ENCODE data around the gene BCL7C.
"Not testable (repeated sequence)": the region's sequence is repeated elsewhere in the genome, so short reads cannot be mapped to it uniquely, and the experiment has no call there.

Gene BCL7C

DNA sequence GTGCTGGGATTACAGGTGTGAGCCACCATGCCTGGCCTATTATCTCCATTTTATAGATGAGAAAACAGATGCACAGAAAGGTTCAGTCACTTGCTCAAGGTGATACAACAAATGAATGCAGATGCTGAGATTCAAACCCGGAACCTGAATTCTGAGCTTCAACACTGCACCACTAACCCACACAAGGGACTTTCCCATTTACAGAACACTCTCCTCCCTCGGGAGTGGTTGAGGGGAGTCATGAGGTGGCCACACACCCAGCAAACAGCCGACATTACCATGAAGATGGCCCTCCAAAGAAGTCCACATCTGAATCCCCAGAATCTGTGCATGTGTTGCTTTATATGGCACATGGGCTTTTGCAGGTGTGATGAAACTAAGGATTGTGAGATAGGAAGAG is 9.1 kb downstream of the BCL7C start:
- in situ Hi-C loops (cut with HindIII; ENCODE audit: low pct_ligation_motif_present, low pct_unique_long_range_greater_than_20kb, low sequenced_read_pairs), result loop anchor here (25.0 kb wide), 1 partner anchor 97 kb away; the partner anchor contains the start of gene ZNF629
- no peak for DNase-seq

- in situ Hi-C loops (cut with HindIII; ENCODE audit: low pct_ligation_motif_present, low pct_unique_long_range_greater_than_20kb, low sequenced_read_pairs), result loop anchor here (25.0 kb wide), 1 partner anchor 95 kb away; the partner anchor contains the start of gene ZNF629
- no peak for DNase-seq
These were observed 11.2 kb downstream of the BCL7C start for GRCh38 chr16:30882429-30883310.

DNA sequence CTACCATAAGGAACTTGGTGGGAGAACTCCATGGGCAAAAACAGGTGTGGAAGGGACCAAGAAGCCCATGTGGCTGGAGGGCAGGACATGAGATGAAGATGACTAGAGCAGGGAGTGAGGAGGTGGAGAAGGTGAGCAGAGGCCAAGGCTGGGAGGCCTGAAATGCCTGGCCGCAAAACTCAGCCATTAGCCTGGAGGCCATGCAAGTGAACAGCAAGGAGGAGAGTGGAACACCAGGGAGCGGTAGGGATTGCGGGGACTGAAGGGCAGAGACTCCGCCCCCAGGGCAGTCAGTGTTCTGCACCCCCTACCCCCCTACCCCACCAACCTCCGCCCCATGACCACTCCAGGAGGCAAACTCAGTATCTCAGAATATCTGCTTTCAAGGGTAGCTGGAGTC is 17.0 kb downstream of the BCL7C start:
- in situ Hi-C loops (cut with HindIII; ENCODE audit: low pct_ligation_motif_present, low pct_unique_long_range_greater_than_20kb, low sequenced_read_pairs), result loop anchor here (25.0 kb wide), 1 partner anchor 90 kb away; the partner anchor contains the start of gene ZNF629
- DNase-seq, result no peak

- DNase-seq, result peak; percentile 37
- in situ Hi-C loops (cut with HindIII; ENCODE audit: low pct_ligation_motif_present, low pct_unique_long_range_greater_than_20kb, low sequenced_read_pairs), result loop anchor here (25.0 kb wide), 1 partner anchor 89 kb away; the partner anchor contains the start of gene ZNF629
These were observed 17.7 kb downstream of the BCL7C start for GRCh38 chr16:30875871-30876801.

- in situ Hi-C loops (cut with HindIII; ENCODE audit: low pct_ligation_motif_present, low pct_unique_long_range_greater_than_20kb, low sequenced_read_pairs), result loop anchor here (25.0 kb wide), 1 partner anchor 88 kb away; the partner anchor contains the start of gene ZNF629
- DNase-seq, result peak; percentile 93
These were observed 18.8 kb downstream of the BCL7C start for GRCh38 chr16:30874821-30875717.

DNA sequence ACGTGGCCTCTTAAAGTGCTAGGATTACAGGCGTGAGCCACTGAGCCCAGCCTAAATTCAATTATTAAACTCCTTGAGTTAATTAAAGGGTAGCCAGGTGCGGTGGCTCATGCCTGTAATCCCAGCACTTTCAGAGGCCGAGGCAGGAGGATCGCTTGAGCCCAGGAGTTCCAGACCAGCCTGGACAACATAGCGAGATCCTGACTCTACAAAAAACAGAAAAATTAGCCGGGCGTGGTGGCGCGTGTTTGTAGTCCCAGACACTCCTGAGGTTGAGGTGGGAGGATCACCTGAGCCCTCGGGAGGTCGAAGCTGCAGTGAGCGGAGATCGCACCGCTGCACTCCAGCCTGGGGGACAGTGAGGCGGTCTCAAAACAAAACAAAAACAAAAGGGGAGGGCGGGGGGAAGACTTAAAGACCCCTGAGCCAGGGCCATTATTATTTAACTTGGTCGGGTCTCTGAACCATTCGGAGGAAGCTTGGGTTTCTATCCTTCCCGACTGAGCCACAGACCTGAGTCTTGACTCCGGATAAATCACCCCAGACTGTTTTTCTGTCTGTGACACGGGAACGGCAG is 19.5 kb downstream of the BCL7C start:
- no peak for DNase-seq
- in situ Hi-C loops (cut with HindIII; ENCODE audit: low pct_ligation_motif_present, low pct_unique_long_range_greater_than_20kb, low sequenced_read_pairs), result no loop called here

DNA sequence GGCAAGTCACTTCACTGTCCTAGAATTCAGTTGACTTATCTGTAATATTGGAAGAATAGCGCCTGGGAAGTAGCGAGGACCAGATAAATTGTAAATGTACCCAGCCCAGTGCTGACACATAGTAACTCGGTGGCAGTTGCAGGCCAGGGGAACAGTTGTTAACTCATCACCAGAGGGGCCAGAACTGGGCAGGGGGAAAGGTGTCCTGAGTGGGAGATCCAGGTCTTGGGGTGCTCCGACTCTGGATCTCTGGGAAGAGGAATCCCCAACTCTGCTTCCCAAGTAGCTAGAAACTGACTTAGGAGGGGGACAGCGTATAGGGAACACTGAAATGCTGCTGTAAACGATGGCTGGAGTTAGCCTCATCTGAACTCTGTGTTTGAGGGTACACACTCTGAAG is 23.0 kb downstream of the BCL7C start:
- DNase-seq, result no peak
- in situ Hi-C loops (cut with HindIII; ENCODE audit: low pct_ligation_motif_present, low pct_unique_long_range_greater_than_20kb, low sequenced_read_pairs), result no loop called here

DNA sequence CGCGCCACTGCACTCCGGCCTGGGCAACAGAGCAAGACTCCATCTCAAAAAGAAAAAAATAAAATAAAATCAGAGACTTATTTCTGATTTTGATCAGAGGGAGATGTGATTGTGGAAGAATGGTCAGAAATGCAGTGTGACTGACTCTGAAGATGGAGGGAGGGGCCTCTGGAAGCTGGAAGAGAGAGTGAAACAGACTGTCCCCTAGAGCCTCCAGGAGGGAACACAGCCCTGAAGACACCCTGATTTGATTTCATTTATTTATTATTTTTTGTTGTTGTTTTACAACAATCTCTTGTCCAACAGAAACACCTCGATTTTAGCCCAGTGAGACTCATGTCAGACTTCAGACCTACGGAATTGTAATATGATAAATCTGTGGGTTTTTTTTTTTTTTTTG is 26.1 kb downstream of the BCL7C start:
- DNase-seq, result peak; percentile 49
- in situ Hi-C loops (cut with HindIII; ENCODE audit: low pct_ligation_motif_present, low pct_unique_long_range_greater_than_20kb, low sequenced_read_pairs), result no loop called here

DNA sequence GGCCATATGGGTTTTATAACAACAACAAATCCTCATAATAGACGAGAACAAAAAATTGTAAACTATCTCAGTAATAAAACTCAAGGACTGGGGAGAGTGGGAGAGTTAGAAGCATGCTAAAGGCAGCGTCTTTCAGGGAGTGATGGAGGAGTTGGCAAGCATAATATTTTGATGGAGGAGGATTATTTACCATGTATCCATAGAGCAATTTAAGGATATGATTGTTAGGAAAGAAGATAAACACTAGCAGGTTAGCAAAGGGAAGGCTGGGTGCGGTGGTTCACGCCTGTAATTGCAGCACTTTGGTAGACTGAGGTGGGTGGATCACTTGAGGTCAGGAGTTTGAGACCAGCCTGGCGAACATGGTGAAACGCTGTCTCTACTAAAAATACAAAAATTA is 27.8 kb downstream of the BCL7C start:
- DNase-seq, result no peak
- in situ Hi-C loops (cut with HindIII; ENCODE audit: low pct_ligation_motif_present, low pct_unique_long_range_greater_than_20kb, low sequenced_read_pairs), result no loop called here

- in situ Hi-C loops (cut with HindIII; ENCODE audit: low pct_ligation_motif_present, low pct_unique_long_range_greater_than_20kb, low sequenced_read_pairs), result not testable (repeated sequence)
These were observed 30.7 kb downstream of the BCL7C start for GRCh38 chr16:30863178-30863577.

DNA sequence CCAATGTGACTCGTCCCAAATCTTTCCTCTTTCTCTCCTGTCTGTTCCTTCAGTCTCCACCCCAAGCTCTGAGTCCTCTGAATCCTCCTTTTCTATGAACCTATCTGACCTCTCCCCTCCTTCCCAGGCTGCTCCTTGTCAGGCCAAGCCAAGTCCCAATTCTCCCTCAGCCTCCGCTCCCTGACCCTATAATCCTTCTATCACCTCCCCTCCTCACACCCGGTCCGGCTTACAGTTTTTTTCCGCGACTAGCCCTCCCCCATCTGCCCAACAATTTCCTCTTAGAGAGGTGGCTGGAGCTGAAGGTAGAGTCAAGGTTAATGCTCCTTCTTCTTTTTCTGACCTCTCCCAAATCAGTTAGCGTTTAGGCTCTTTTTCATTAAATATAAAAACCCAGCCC is 33.1 kb downstream of the BCL7C start:
- in situ Hi-C loops (cut with HindIII; ENCODE audit: low pct_ligation_motif_present, low pct_unique_long_range_greater_than_20kb, low sequenced_read_pairs); DNase-seq: not testable (repeated sequence)

More at GRCh38 chr16:30863178-30863577, 30.7 kb downstream of the BCL7C start:
- DNase-seq, result not testable (repeated sequence)

DNA sequence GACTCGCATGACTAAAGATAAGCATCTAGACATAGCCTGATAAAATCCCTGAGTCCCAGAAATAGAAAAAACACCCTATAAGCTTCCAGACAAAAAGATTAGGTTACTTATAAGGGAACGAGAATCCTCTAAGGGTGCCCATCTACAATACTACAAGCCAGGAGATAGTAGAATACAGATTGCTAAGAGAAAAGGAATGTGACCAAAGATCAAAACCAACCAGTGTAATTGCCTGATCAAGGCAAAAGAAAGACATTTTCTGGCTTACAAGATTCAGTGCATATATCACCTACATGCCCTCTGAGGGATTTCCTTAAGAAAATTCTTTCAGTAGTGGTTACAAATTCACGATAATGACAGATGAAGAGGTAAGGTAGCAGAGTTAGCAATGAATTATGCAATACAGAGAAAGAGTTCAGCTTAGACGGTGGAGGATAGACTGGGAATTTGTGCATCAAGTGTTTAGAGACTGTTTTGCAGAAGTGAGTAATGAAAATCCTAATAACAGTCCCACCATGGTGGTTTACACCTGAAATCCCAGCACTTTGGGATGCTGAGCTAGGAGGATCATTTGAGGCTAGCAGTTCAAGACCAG is 35.0 kb downstream of the BCL7C start:
- in situ Hi-C loops (cut with HindIII; ENCODE audit: low pct_ligation_motif_present, low pct_unique_long_range_greater_than_20kb, low sequenced_read_pairs), result no loop called here
- no peak for DNase-seq

DNA sequence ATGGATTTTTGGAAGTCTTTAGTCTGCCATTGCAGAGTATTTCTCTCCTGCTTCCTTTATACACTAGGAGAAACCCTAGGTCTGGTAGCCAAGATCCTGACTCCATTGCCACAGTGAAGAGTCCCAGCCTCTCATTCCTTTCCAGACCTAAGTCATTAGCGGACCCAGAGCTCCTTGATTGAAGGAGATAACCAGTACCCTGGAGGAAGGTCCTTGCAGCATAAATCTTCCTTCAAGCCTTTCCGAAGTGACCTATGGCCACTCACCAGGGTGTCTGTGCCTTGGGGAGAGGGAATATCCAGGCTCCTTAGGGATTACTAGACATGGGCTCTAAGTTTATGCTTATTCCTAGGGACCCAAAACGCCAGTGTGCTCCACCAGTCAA is 35.8 kb downstream of the BCL7C start:
- no peak for DNase-seq
- in situ Hi-C loops (cut with HindIII; ENCODE audit: low pct_ligation_motif_present, low pct_unique_long_range_greater_than_20kb, low sequenced_read_pairs), result no loop called here

- no peak for DNase-seq
- in situ Hi-C loops (cut with HindIII; ENCODE audit: low pct_ligation_motif_present, low pct_unique_long_range_greater_than_20kb, low sequenced_read_pairs), result no loop called here
These were observed 40.1 kb downstream of the BCL7C start for GRCh38 chr16:30853758-30854157.

GRCh38 chr16:30850246-30850645 is 43.6 kb downstream of the BCL7C start:
- in situ Hi-C loops (cut with HindIII; ENCODE audit: low pct_ligation_motif_present, low pct_unique_long_range_greater_than_20kb, low sequenced_read_pairs), result no loop called here
- DNase-seq, result no peak

DNA sequence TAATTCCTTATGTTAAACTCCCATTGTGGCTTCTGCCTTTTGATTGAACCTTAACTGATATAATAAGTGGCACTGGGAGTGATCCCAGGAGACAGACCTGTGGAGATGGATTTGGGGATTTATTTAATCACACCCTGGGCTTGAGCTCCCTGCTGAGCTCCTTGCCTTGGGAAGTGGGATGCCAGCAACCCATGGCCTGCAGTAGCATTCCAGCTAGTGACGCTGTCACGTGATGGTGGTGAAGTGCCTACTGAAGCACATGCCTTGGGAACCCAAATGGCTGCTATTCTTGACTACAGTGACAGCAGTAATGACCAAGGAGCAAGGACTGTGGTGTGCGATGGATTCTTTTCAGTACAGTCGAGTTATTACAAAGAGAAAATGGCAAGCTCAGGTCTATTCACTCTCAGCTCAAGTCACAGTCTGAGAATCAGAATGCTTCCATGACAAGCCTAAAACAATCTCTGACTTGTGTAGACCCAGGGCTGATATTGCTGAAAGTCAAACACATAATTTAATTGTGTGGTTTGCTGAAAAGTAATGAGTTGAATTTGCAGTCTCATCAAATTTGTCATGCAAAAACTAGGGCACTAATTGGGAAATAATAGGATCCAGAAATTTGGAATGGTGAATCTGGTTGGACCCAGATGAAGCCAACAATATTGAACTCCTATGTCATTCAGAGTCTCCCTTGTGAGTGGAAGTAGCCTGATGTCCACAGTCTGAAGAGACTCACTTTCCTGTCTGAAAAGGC is 47.1 kb downstream of the BCL7C start:
- in situ Hi-C loops (cut with HindIII; ENCODE audit: low pct_ligation_motif_present, low pct_unique_long_range_greater_than_20kb, low sequenced_read_pairs), result no loop called here

More for the DNA sequence above, 47.1 kb downstream of the BCL7C start:
- no peak for DNase-seq
